H1 (cell line): ENCODE data around the gene SPINT2.

Experiments used
- ASH2L ChIP-seq: fragments of 200-600, 300-600 bp; sonication (generic); IDR thresholded peaks from one replicate; pipeline ENCODE4 v1.7.1; 2017; ENCODE audit warnings: low read length
- CREB1 ChIP-seq: IDR thresholded peaks from 2 replicates; pipeline ENCODE4 v1.6.1; 2012; ENCODE audit warnings: inconsistent platforms
- CTCF ChIP-seq, 3 experiments: IDR thresholded peaks; 1 replicate in 2 of 3; 2 replicates in 1 of 3; pipeline versions ENCODE4 v1.5.1 to v1.6.1; 2011; ENCODE audit warnings: low read length in 3 of 3, mild to moderate bottlenecking in 3 of 3, inconsistent platforms in 2 of 3, low read depth in 1 of 3, moderate library complexity in 1 of 3; ENCODE audit not compliant: insufficient read depth in 1 of 3; ENCODE audit errors: control extremely low read depth in 1 of 3
- EGR1 ChIP-seq: IDR thresholded peaks from 2 replicates; pipeline ENCODE4 v1.6.1; 2011; ENCODE audit warnings: low read depth, low read length, borderline replicate concordance
- EP300 ChIP-seq, 2 experiments: IDR thresholded peaks; 1 replicate in 1 of 2; 2 replicates in 1 of 2; pipeline ENCODE4 v1.6.1; 2011 to 2012; ENCODE audit warnings: low read depth in 2 of 2, low read length in 2 of 2, mild to moderate bottlenecking in 2 of 2, borderline replicate concordance in 1 of 2, inconsistent platforms in 1 of 2, moderate library complexity in 1 of 2
- EZH2 ChIP-seq: fragments of 200-600 bp; sonication (generic); IDR thresholded peaks from 2 replicates; pipeline ENCODE4 v1.7.1; 2012; ENCODE audit warnings: low read depth, mild to moderate bottlenecking, moderate library complexity, low read length, inconsistent platforms; ENCODE audit not compliant: severe bottlenecking
- FOSL1 ChIP-seq: IDR thresholded peaks from 2 replicates; pipeline ENCODE4 v1.6.1; 2011; ENCODE audit warnings: mild to moderate bottlenecking, low read depth, low read length, moderate library complexity; ENCODE audit not compliant: insufficient read depth
- MAFK ChIP-seq: IDR thresholded peaks from 2 replicates; pipeline ENCODE4 v1.6.1; 2012; ENCODE audit warnings: low read depth, mild to moderate bottlenecking, improper control_type of control experiment, low read length
- MAX ChIP-seq: IDR thresholded peaks from 2 replicates; pipeline ENCODE4 v1.6.1; 2012; ENCODE audit warnings: inconsistent platforms
- POLR2A ChIP-seq, 2 experiments: IDR thresholded peaks; 1 replicate in 1 of 2; 2 replicates in 1 of 2; pipeline ENCODE4 v1.6.1; 2011; ENCODE audit warnings: low read depth in 2 of 2, low read length in 2 of 2, mild to moderate bottlenecking in 2 of 2; ENCODE audit errors: control extremely low read depth in 1 of 2
- POLR2AphosphoS5 ChIP-seq: IDR thresholded peaks from 2 replicates; pipeline ENCODE4 v1.6.1; 2011; ENCODE audit warnings: low read depth, low read length
- SP2 ChIP-seq: IDR thresholded peaks from 2 replicates; pipeline ENCODE4 v1.6.1; 2012; ENCODE audit warnings: mild to moderate bottlenecking, low read length, inconsistent platforms
- USF2 ChIP-seq: IDR thresholded peaks from 2 replicates; pipeline ENCODE4 v1.6.1; 2011; ENCODE audit warnings: low read length, improper control_type of control experiment

GRCh38 chr19:38319421-38320258 lies 55.3 kb downstream of the SPINT2 start, which contains the start of gene KCNK6:
- TF ChIP-seq POLR2A (IDR thresholded peaks at IDR 0.05; ENCODE audit: control extremely low read depth in 1 of 2, low read depth in 2 of 2, low read length in 2 of 2) (peak in 1 of 2 experiments; percentile 55; a peak in 1 of 3 replicates), CTCF (IDR thresholded peaks at IDR 0.05; ENCODE audit: control extremely low read depth in 1 of 3, insufficient read depth in 1 of 3, low read depth in 1 of 3, low read length in 3 of 3) (peak in 1 of 3 experiments; percentile 12; a peak in 1 of 4 replicates), POLR2AphosphoS5 (peak; percentile 25; the same call in 1 of the 2 replicates), EP300 (IDR thresholded peaks at IDR 0.05; ENCODE audit: borderline replicate concordance in 1 of 2, low read depth in 2 of 2, low read length in 2 of 2) (no peak), USF2 (no peak), FOSL1 (no peak), CREB1 (0 out of 2 replicates have a peak, but pooled peaks have one; percentile 7), SP2 (no peak), EZH2 (no peak), EGR1 (no peak), MAX (peak; percentile 79), ASH2L (peak; percentile 65), MAFK (no peak)
